Ovary (tissue), 3 donors: ENCODE data around the gene LHFPL5.

Experiments
- EP300 ChIP-seq: sonication (generic); formaldehyde crosslinking; IDR thresholded peaks from one replicate; pipeline ENCODE4 v1.6.1; 2017; ENCODE audit warnings: antibody characterized with exemption
- TF ChIP-seq, protein P1 (sequence below), 3 donors: fragments of 450-650 bp in 2 of 3; fragments of 200-600 bp in 1 of 3; IDR thresholded peaks; one replicate each; pipeline versions ENCODE4 v1.5.1 to v1.8.0; 2016 to 2022; ENCODE audit warnings: antibody characterized with exemption in 3 of 3, mild to moderate bottlenecking in 1 of 3
- donor health status: DM: no; HTN: no; CAD: no.

DNA sequence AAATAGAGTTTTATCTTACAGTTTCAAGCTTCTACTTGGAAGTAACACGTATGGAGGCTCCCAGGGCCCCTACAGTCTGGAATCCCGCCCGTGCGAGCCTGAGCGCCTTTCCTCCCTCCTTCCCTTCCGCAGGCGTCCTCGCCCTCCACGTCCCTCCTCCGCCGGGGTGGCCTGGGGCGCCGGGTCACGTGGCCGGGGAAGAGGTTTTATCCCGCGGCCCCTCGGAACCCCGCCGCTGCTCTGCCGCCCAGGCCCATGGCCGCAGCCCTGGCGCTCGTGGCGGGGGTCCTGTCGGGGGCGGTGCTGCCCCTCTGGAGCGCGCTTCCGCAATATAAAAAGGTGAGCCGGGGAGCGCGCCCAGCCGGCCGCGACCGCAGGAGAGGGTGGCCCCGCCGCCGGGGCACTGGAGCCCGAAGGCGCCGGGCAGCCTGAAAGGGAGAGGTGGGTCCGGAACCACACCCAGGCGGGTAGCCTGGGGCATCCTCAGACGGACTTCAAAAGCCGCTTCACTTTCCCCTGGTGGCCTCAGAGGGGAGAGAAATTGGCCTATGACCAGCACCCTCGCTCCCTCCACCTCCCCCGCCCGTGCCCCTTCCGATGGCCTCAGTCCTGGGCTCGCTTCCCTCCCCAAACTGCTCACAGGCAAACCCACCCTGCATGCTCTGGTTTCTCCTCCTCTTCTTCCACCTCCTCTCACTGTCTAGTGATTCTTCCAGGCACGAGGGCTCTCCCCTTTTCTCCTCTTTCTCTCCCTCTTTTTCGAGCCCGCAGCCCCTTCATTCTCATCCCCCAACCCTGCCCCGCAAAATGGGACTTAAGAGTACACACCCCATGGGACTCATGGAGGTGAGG is 28.6 kb upstream of the LHFPL5 start, which contains the start of gene CLPSL2:
- TF ChIP-seq, protein P1, sequence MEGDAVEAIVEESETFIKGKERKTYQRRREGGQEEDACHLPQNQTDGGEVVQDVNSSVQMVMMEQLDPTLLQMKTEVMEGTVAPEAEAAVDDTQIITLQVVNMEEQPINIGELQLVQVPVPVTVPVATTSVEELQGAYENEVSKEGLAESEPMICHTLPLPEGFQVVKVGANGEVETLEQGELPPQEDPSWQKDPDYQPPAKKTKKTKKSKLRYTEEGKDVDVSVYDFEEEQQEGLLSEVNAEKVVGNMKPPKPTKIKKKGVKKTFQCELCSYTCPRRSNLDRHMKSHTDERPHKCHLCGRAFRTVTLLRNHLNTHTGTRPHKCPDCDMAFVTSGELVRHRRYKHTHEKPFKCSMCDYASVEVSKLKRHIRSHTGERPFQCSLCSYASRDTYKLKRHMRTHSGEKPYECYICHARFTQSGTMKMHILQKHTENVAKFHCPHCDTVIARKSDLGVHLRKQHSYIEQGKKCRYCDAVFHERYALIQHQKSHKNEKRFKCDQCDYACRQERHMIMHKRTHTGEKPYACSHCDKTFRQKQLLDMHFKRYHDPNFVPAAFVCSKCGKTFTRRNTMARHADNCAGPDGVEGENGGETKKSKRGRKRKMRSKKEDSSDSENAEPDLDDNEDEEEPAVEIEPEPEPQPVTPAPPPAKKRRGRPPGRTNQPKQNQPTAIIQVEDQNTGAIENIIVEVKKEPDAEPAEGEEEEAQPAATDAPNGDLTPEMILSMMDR (IDR thresholded peaks at IDR 0.05), result no peak
- TF ChIP-seq EP300, result no peak
